ENCODE data around the gene ADGRE2. TPM values are rescaled to one million over a fixed set of nuclear protein-coding genes. Genes with fewer than 3 reads are reported as not detected.
"Not testable (repeated sequence)": the region's sequence is repeated elsewhere in the genome, so short reads cannot be mapped to it uniquely, and the experiment has no call there.

The ADGRE2 gene
- total RNA-seq, 4 donors from 2014 or later, result 0.05 to 0.40 (median 0.23) TPM

GRCh38 chr19:14775869-14776586 lies 2.3 kb downstream of the ADGRE2 start:
- Histone ChIP-seq H3K27me3 (peaks cover 0 to 10% (median 3%) of the 10 kb centered on the region in 3 donors), H3K27ac (no peak overlapping the region), H3K9me3 (no peaks in the 10 kb centered on the region), H3K4me1 (no peaks in the 10 kb centered on the region), H3K4me3 (peak overlapping the region in 2 of 4 donors; percentile 25 to 39), H3K36me3 (no peaks in the 10 kb centered on the region)
- DNase-seq, result no peak
- TF ChIP-seq CTCF (IDR thresholded peaks at IDR 0.05 in 4 of 5, conservative IDR thresholded peaks at IDR 0.05 in 1 of 5), result no peak
- TF ChIP-seq POLR2A (IDR thresholded peaks at IDR 0.05), result no peak
- in situ Hi-C loops (cut with MboI; ENCODE audit: low sequenced_read_pairs in 4 of 4), result no loop called here
- intact Hi-C loops (cut with DNase I; ENCODE audit: low total_unique reads), result no loop called here
- no peak for ATAC-seq

- H3K9me3 ChIP-seq; H3K27me3 ChIP-seq; H3K4me3 ChIP-seq; ATAC-seq; intact Hi-C loops (cut with DNase I; ENCODE audit: low total_unique reads); H3K36me3 ChIP-seq; H3K27ac ChIP-seq; DNase-seq; H3K4me1 ChIP-seq; in situ Hi-C loops (cut with MboI; ENCODE audit: low sequenced_read_pairs in 4 of 4): not testable (repeated sequence)
Observed at GRCh38 chr19:14775326-14775725, 3.0 kb downstream of the ADGRE2 start.

GRCh38 chr19:14774373-14774772 lies 4.0 kb downstream of the ADGRE2 start:
- no peaks in the 10 kb centered on the region for H3K36me3 ChIP-seq
- intact Hi-C loops (cut with DNase I; ENCODE audit: low total_unique reads) (no loop called here), in situ Hi-C loops (cut with MboI; ENCODE audit: low sequenced_read_pairs in 4 of 4) (no loop called here)
- TF ChIP-seq CTCF (IDR thresholded peaks at IDR 0.05 in 4 of 5, conservative IDR thresholded peaks at IDR 0.05 in 1 of 5), result no peak
- no peak for TF ChIP-seq POLR2A (IDR thresholded peaks at IDR 0.05)
- no peak overlapping the region for H3K27ac ChIP-seq
- no peaks in the 10 kb centered on the region for H3K9me3 ChIP-seq
- H3K4me3 ChIP-seq, result no peak overlapping the region
- ATAC-seq (no peak), DNase-seq (no peak)
- H3K4me1 ChIP-seq, result no peaks in the 10 kb centered on the region
- H3K27me3 ChIP-seq, result peaks cover 0 to 10% (median 3%) of the 10 kb centered on the region in 3 donors

GRCh38 chr19:14773722-14774121 lies 4.6 kb downstream of the ADGRE2 start:
- H3K27me3 ChIP-seq; in situ Hi-C loops (cut with MboI; ENCODE audit: low sequenced_read_pairs in 4 of 4); H3K36me3 ChIP-seq; H3K9me3 ChIP-seq; DNase-seq; ATAC-seq; H3K4me1 ChIP-seq; H3K4me3 ChIP-seq; intact Hi-C loops (cut with DNase I; ENCODE audit: low total_unique reads); H3K27ac ChIP-seq: not testable (repeated sequence)

GRCh38 chr19:14772995-14773394 lies 5.4 kb downstream of the ADGRE2 start:
- H3K4me3 ChIP-seq, result no peak overlapping the region
- H3K27me3 ChIP-seq, result peaks cover 0 to 10% (median 3%) of the 10 kb centered on the region in 3 donors
- H3K9me3 ChIP-seq, result no peaks in the 10 kb centered on the region
- DNase-seq, result no peak
- H3K4me1 ChIP-seq, result no peaks in the 10 kb centered on the region
- ATAC-seq, result no peak
- no peaks in the 10 kb centered on the region for H3K36me3 ChIP-seq
- in situ Hi-C loops (cut with MboI; ENCODE audit: low sequenced_read_pairs in 4 of 4), result no loop called here
- intact Hi-C loops (cut with DNase I; ENCODE audit: low total_unique reads), result no loop called here
- TF ChIP-seq POLR2A (IDR thresholded peaks at IDR 0.05), result no peak
- no peak for TF ChIP-seq CTCF (IDR thresholded peaks at IDR 0.05 in 4 of 5, conservative IDR thresholded peaks at IDR 0.05 in 1 of 5)
- H3K27ac ChIP-seq, result no peak overlapping the region

- intact Hi-C loops (cut with DNase I; ENCODE audit: low total_unique reads) (no loop called here), in situ Hi-C loops (cut with MboI; ENCODE audit: low sequenced_read_pairs in 4 of 4) (no loop called here)
- Histone ChIP-seq H3K27ac (no peak overlapping the region), H3K36me3 (no peaks in the 10 kb centered on the region), H3K27me3 (peaks cover 0 to 10% (median 3%) of the 10 kb centered on the region in 3 donors), H3K9me3 (no peaks in the 10 kb centered on the region), H3K4me1 (no peaks in the 10 kb centered on the region), H3K4me3 (no peak overlapping the region)
- ATAC-seq (no peak), DNase-seq (no peak)
- TF ChIP-seq CTCF (IDR thresholded peaks at IDR 0.05 in 4 of 5, conservative IDR thresholded peaks at IDR 0.05 in 1 of 5) (no peak), POLR2A (IDR thresholded peaks at IDR 0.05) (no peak)
Observed at GRCh38 chr19:14772467-14772866, 5.9 kb downstream of the ADGRE2 start.

Data from gastrocnemius medialis (tissue), 4 donors.